SK-N-SH treated with all-trans-retinoic acid at 6 μM for 48 hours (cell line): ENCODE data around the gene USP40.

Experiments used
- ARNTL ChIP-seq: fragments of 450-650 bp; formaldehyde crosslinking; IDR thresholded peaks from 2 replicates; pipeline ENCODE4 v1.5.0; 2020; ENCODE audit warnings: low read depth, mild to moderate bottlenecking, moderate library complexity, borderline replicate concordance
- BACH2 ChIP-seq: fragments of 250-450 bp; sonication (Bioruptor Pico); IDR thresholded peaks from 2 replicates; pipeline ENCODE4 v1.9.0; 2021; ENCODE audit warnings: mild to moderate bottlenecking, borderline replicate concordance
- ESRRG ChIP-seq: fragments of 250-450 bp; sonication (Bioruptor Pico); IDR thresholded peaks from 2 replicates; pipeline ENCODE4 v1.6.1; 2021; ENCODE audit warnings: mild to moderate bottlenecking
- PATZ1 ChIP-seq: fragments of 250-450 bp; sonication (Bioruptor Pico); IDR thresholded peaks from 2 replicates; pipeline ENCODE4 v1.8.0; 2020; ENCODE audit warnings: mild to moderate bottlenecking, moderate library complexity, borderline replicate concordance
- RARB ChIP-seq: fragments of 250-450 bp; sonication (Bioruptor Pico); IDR thresholded peaks from 2 replicates; pipeline ENCODE4 v1.8.0; 2021; ENCODE audit warnings: mild to moderate bottlenecking, moderate library complexity
- ZFP3 ChIP-seq: fragments of 250-450 bp; sonication (Bioruptor Pico); IDR thresholded peaks from 2 replicates; pipeline ENCODE4 v1.5.0; 2020; ENCODE audit warnings: mild to moderate bottlenecking, moderate library complexity
- ZNF565 ChIP-seq: fragments of 450-650 bp; formaldehyde crosslinking; conservative IDR thresholded peaks from 2 replicates; pipeline ENCODE4 v1.5.0; 2020; ENCODE audit warnings: low read depth, mild to moderate bottlenecking, moderate library complexity
- ZNF70 ChIP-seq: fragments of 450-650 bp; formaldehyde crosslinking; IDR thresholded peaks from 2 replicates; pipeline ENCODE4 v1.5.0; 2020; ENCODE audit warnings: mild to moderate bottlenecking, moderate library complexity

GRCh38 chr2:233447506-233448219, 118.9 kb downstream of the USP40 start:
- TF ChIP-seq ZNF565 (CRISPR knock-in tag), result no peak
- TF ChIP-seq ESRRG (CRISPR knock-in tag), result no peak
- TF ChIP-seq RARB (CRISPR knock-in tag), result no peak
- TF ChIP-seq ARNTL (CRISPR knock-in tag), result no peak
- no peak for TF ChIP-seq PATZ1
- TF ChIP-seq ZNF70, result no peak
- TF ChIP-seq ZFP3 (CRISPR knock-in tag), result no peak
- no peak for TF ChIP-seq BACH2 (CRISPR knock-in tag)
